Measurements from ENCODE around the gene ENTPD2. TPM values are rescaled to one million over a fixed set of nuclear protein-coding genes. Genes with fewer than 3 reads are reported as not detected.

The ENTPD2 gene
- total RNA-seq, 4 donors from 2014 or later, result 2.4 to 11.5 TPM; not detected in 2

GRCh38 chr9:137039611-137040366 is 14.1 kb downstream of the ENTPD2 start:
- H3K27ac ChIP-seq, result no peak overlapping the region
- no peaks in the 10 kb centered on the region for H3K36me3 ChIP-seq
- no peak for TF ChIP-seq POLR2A (IDR thresholded peaks at IDR 0.05)
- no peak for TF ChIP-seq CTCF (IDR thresholded peaks at IDR 0.05)
- H3K27me3 ChIP-seq, result no peaks in the 10 kb centered on the region
- intact Hi-C loops (cut with DNase I; ENCODE audit: low total_unique reads), result no loop called here
- H3K4me3 ChIP-seq, result no peak overlapping the region
- H3K4me1 ChIP-seq, result no peaks in the 10 kb centered on the region
- no peaks in the 10 kb centered on the region for H3K9me3 ChIP-seq
- no peak for DNase-seq

- Histone ChIP-seq H3K4me3 (no peak overlapping the region), H3K27ac (no peak overlapping the region), H3K4me1 (no peaks in the 10 kb centered on the region), H3K27me3 (no peaks in the 10 kb centered on the region), H3K36me3 (no peaks in the 10 kb centered on the region), H3K9me3 (no peaks in the 10 kb centered on the region)
- intact Hi-C loops (cut with DNase I; ENCODE audit: low total_unique reads), result no loop called here
- TF ChIP-seq POLR2A (IDR thresholded peaks at IDR 0.05) (no peak), CTCF (IDR thresholded peaks at IDR 0.05) (no peak)
- DNase-seq, result no peak
Measured at GRCh38 chr9:137038916-137039315, 14.9 kb downstream of the ENTPD2 start.

DNA sequence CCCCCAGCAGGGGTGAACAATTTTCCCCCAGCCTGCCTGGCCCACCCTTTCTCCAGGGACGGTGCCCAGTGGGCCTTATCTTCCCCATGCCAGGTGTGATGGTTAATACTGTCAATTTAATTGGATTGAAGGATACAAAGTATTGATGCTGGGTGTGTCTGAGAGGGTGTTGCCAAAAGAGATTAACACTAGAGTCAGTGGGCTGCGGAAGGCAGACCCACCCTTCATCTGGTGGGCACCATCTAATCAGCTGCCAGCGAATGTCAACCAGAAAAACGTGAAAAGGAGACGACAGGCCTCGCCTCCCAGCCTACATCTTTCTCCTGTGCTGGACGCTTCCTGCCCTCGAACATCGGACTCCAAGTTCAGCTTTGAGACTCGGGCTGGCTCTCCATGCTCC is 16.4 kb downstream of the ENTPD2 start:
- no peak overlapping the region for H3K27ac ChIP-seq
- H3K36me3 ChIP-seq, result no peaks in the 10 kb centered on the region
- H3K4me3 ChIP-seq, result no peak overlapping the region
- intact Hi-C loops (cut with DNase I; ENCODE audit: low total_unique reads), result no loop called here
- no peaks in the 10 kb centered on the region for H3K4me1 ChIP-seq
- no peak for DNase-seq
- no peak for TF ChIP-seq POLR2A (IDR thresholded peaks at IDR 0.05)
- TF ChIP-seq CTCF (IDR thresholded peaks at IDR 0.05), result no peak
- no peaks in the 10 kb centered on the region for H3K9me3 ChIP-seq
- H3K27me3 ChIP-seq, result no peaks in the 10 kb centered on the region

- intact Hi-C loops (cut with DNase I; ENCODE audit: low total_unique reads), result no loop called here
- no peaks in the 10 kb centered on the region for H3K9me3 ChIP-seq
- H3K36me3 ChIP-seq, result no peaks in the 10 kb centered on the region
- no peak overlapping the region for H3K4me3 ChIP-seq
- TF ChIP-seq CTCF (IDR thresholded peaks at IDR 0.05) (no peak), POLR2A (IDR thresholded peaks at IDR 0.05) (no peak)
- no peaks in the 10 kb centered on the region for H3K27me3 ChIP-seq
- DNase-seq, result no peak
- no peak overlapping the region for H3K27ac ChIP-seq
- no peaks in the 10 kb centered on the region for H3K4me1 ChIP-seq
Measured at GRCh38 chr9:137037035-137037434, 16.8 kb downstream of the ENTPD2 start.

DNA sequence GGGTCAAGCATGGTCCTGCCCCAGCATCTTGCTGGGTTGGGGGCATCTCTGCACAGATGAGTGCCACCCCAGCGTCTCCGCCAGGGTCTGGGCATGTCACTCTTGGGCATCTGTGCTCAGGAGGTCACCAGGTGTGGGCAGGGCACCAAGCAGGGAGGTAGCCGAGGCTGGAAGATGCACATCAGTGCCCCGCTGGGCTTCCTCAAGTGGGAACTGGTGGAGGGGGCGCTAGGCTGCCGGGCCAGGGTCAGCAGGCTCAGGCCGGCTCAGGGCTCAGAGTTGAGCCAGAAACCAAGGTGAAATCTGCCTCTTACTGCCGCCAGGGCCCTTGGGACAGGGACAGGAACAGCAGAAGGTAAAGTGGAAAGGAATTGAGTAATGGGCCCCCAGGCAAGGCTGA is 17.9 kb downstream of the ENTPD2 start:
- DNase-seq, result no peak
- intact Hi-C loops (cut with DNase I; ENCODE audit: low total_unique reads), result no loop called here

More for the DNA sequence above, 17.9 kb downstream of the ENTPD2 start:
- no peak for TF ChIP-seq CTCF (IDR thresholded peaks at IDR 0.05)
- no peak for TF ChIP-seq POLR2A (IDR thresholded peaks at IDR 0.05)
- H3K4me3 ChIP-seq, result no peak overlapping the region
- H3K27me3 ChIP-seq, result no peaks in the 10 kb centered on the region
- no peak overlapping the region for H3K27ac ChIP-seq
- no peaks in the 10 kb centered on the region for H3K9me3 ChIP-seq
- no peaks in the 10 kb centered on the region for H3K4me1 ChIP-seq
- H3K36me3 ChIP-seq, result no peaks in the 10 kb centered on the region

All from uterus (tissue), 4 donors.